Right lung (tissue), 5 donors: ENCODE results near the gene KCNT1. TPM values are rescaled to one million over a fixed set of nuclear protein-coding genes. Genes with fewer than 3 reads are reported as not detected.

ENCODE experiments used
- DNase-seq, 2 donors: peaks; one replicate each; pipeline ENCODE4 v3.0.0-alpha.2; 2013
- polyA plus RNA-seq, 5 donors: library from polyadenylated mRNA; unstranded; fragments of 120-200 nt; gene quantifications; one replicate each; pipeline versions ENCODE4 v1.2.1 to v1.2.3, GENCODE V29; 2013; ENCODE audit warnings: inconsistent platforms in 1 of 5, low replicate concordance in 1 of 5; ENCODE audit not compliant: insufficient read length in 5 of 5, insufficient read depth in 1 of 5

KCNT1 gene
- polyA plus RNA-seq, 5 donors: 0.21 to 0.90 (median 0.53) TPM

- DNase-seq: no peak
These were observed 78.6 kb downstream of the KCNT1 start for GRCh38 chr9:135780626-135781025.

GRCh38 chr9:135782946-135783345 lies 81.0 kb downstream of the KCNT1 start:
- no peak for DNase-seq

GRCh38 chr9:135783540-135784245 lies 81.7 kb downstream of the KCNT1 start:
- DNase-seq: no peak

GRCh38 chr9:135785013-135785575 lies 83.1 kb downstream of the KCNT1 start:
- DNase-seq: no peak

- DNase-seq: no peak
These were observed 84.2 kb downstream of the KCNT1 start for GRCh38 chr9:135786146-135786690.

- DNase-seq: no peak
These were observed 85.3 kb downstream of the KCNT1 start for GRCh38 chr9:135787317-135787716.

- no peak for DNase-seq
These were observed 86.0 kb downstream of the KCNT1 start for GRCh38 chr9:135787776-135788575.

- no peak for DNase-seq
These were observed 86.8 kb downstream of the KCNT1 start for GRCh38 chr9:135788576-135789300.

GRCh38 chr9:135789838-135790291 lies 87.9 kb downstream of the KCNT1 start:
- DNase-seq: no peak

- no peak for DNase-seq
These were observed 88.4 kb downstream of the KCNT1 start for GRCh38 chr9:135790356-135790755.

- no peak for DNase-seq
These were observed 88.9 kb downstream of the KCNT1 start for GRCh38 chr9:135790850-135791249.

- DNase-seq: no peak
These were observed 89.7 kb downstream of the KCNT1 start for GRCh38 chr9:135791431-135792267.

GRCh38 chr9:135792268-135793128 lies 90.5 kb downstream of the KCNT1 start:
- DNase-seq: no peak

GRCh38 chr9:135793221-135794056 lies 91.5 kb downstream of the KCNT1 start:
- no peak for DNase-seq

GRCh38 chr9:135794057-135794335 lies 92.0 kb downstream of the KCNT1 start:
- no peak for DNase-seq

GRCh38 chr9:135794361-135794885 lies 92.4 kb downstream of the KCNT1 start:
- no peak for DNase-seq

- DNase-seq: no peak
These were observed 93.4 kb downstream of the KCNT1 start for GRCh38 chr9:135795391-135795790.

GRCh38 chr9:135796784-135797485 lies 95.0 kb downstream of the KCNT1 start:
- no peak for DNase-seq
